GM12874 (cell line): ENCODE results near the gene SYPL1.

Experiments used
- TF ChIP-seq, protein P1 (sequence below): IDR thresholded peaks from 2 replicates; pipeline ENCODE4 v1.5.1; 2011; ENCODE audit warnings: low read depth, mild to moderate bottlenecking, control low read depth, low read length, moderate library complexity; ENCODE audit not compliant: insufficient read depth

Gene SYPL1

GRCh38 chr7:106062521-106062931, 49.6 kb downstream of the SYPL1 start:
- TF ChIP-seq, protein P1, sequence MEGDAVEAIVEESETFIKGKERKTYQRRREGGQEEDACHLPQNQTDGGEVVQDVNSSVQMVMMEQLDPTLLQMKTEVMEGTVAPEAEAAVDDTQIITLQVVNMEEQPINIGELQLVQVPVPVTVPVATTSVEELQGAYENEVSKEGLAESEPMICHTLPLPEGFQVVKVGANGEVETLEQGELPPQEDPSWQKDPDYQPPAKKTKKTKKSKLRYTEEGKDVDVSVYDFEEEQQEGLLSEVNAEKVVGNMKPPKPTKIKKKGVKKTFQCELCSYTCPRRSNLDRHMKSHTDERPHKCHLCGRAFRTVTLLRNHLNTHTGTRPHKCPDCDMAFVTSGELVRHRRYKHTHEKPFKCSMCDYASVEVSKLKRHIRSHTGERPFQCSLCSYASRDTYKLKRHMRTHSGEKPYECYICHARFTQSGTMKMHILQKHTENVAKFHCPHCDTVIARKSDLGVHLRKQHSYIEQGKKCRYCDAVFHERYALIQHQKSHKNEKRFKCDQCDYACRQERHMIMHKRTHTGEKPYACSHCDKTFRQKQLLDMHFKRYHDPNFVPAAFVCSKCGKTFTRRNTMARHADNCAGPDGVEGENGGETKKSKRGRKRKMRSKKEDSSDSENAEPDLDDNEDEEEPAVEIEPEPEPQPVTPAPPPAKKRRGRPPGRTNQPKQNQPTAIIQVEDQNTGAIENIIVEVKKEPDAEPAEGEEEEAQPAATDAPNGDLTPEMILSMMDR, result no peak

DNA sequence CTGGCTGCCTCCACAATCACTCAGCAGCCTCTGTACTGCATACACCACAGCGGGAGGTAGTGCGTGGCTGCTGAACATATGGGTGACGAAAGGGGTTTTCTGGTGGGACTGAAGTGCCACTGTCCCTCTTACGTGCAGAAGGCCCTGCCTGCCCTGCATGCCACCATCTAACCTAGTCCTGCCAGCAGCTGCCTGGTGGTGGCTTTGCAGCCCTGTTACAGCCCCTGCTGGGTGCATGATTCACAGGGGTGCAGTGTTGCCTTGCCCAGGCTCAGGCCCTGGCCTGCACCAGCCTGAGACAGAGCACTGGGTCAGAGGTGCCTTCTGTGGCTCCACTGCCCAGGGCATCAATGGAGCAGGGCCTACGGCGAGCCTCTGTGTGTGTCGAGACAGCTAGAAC, 50.1 kb downstream of the SYPL1 start:
- TF ChIP-seq, protein P1, result no peak

- TF ChIP-seq, protein P1, result no peak
Measured at GRCh38 chr7:106061301-106061979, 50.7 kb downstream of the SYPL1 start.

- TF ChIP-seq, protein P1, result no peak
Measured at GRCh38 chr7:106060394-106060920, 51.7 kb downstream of the SYPL1 start.

DNA sequence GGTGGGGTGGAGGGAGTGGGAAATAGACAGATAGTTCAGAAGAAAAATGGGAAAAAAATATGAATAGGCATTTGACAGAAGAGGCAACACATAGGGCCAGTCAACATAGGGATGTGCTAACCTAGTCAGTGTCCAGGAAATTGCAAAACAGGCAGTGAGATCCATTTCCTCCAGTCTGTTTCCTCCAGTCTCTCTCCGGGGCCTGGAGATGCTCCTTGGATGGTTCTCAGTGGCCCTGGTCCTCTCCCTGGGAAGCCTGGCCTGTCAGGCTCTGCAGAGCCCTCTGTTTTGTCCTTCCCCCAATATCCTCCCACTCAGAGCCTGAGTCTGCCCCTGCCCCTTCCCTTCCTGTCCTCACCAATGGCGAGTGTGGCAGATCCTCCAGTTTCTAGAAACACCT, 52.6 kb downstream of the SYPL1 start:
- TF ChIP-seq, protein P1, result no peak

- TF ChIP-seq, protein P1, result no peak
Measured at GRCh38 chr7:106058928-106059324, 53.2 kb downstream of the SYPL1 start.

DNA sequence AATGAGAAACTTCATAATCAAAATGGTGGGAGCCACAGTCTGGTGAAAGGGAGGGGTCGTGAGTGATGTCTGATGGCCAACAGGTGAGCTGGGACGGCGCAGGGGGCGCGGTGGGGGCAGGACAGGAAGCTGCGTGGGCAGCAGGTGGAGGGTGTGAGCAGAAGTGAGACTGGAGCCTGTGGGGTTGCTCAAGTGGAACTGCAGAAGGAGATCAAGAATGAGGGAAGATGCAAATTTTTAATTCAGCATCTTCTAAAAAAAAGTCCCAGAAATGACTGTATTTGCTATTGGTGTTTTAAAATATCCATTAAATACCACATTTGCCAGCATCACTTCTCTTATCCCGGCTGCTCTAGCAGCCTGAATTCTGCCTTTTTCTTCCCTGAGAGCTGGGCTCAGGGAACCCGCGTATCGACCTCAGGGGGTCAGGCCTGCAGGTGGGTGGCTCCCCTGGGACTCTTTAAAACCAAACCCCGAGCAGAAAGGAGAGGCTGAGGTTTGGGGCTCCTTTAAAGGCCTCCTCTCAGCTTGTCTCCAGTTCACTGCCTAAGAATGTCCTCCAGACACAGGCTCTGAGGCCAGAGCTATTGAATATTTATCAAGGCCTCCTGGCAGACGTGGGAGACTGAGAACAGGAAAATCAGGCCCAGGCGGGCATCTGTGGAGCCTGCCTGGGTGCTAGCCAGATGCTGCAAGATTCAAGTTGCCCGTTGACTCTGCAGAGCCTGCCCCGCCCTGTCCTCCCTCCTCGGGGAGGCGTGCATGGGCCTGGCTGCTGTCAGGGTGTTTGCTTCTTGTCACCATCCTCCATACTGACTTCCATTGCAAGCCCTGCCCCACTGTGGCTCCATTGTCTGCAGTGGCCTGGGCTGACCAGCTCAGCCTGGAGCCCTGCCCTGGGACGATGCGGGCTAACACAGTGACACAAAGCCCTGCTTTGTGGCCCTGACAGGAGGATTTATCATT, 53.9 kb downstream of the SYPL1 start:
- TF ChIP-seq, protein P1, result no peak
